Loucy (cell line): Measurements from ENCODE around the gene NAALADL2.

ENCODE experiments used
- H2AFZ ChIP-seq: fragments of 200-600 bp; sonication (generic); 2 replicates; pipeline ENCODE4 v1.6.0; 2016; ENCODE audit warnings: antibody characterized with exemption, mild to moderate bottlenecking, low read length, moderate library complexity
- H3F3A ChIP-seq: fragments of 200-600 bp; 2 replicates; pipeline ENCODE4 v1.6.0; 2016; ENCODE audit warnings: antibody characterized with exemption, low read depth, mild to moderate bottlenecking
- H3K27me3 ChIP-seq: fragments of 200-600 bp; sonication (generic); 2 replicates; pipeline ENCODE4 v1.6.1; 2014; ENCODE audit warnings: low read length, mild to moderate bottlenecking; ENCODE audit not compliant: insufficient read depth, poor library complexity, severe bottlenecking
- H3K36me3 ChIP-seq: fragments of 200-600 bp; sonication (generic); 2 replicates; pipeline ENCODE4 v1.6.1; 2016; ENCODE audit warnings: low read length; ENCODE audit not compliant: insufficient read depth
- H3K4me1 ChIP-seq: fragments of 200-600 bp; sonication (generic); 2 replicates; pipeline ENCODE4 v1.5.1; 2014; ENCODE audit warnings: low read length, mild to moderate bottlenecking; ENCODE audit not compliant: insufficient read depth, poor library complexity, severe bottlenecking
- H3K4me2 ChIP-seq: fragments of 200-600 bp; sonication (generic); 2 replicates; pipeline ENCODE4 v1.6.0; 2014; ENCODE audit warnings: antibody characterized with exemption, low read length, low read depth, mild to moderate bottlenecking; ENCODE audit not compliant: poor library complexity, severe bottlenecking
- H3K4me3 ChIP-seq: fragments of 200-600 bp; sonication (generic); 2 replicates; pipeline ENCODE4 v1.5.1; 2014; ENCODE audit warnings: low read length, mild to moderate bottlenecking, mixed read lengths; ENCODE audit not compliant: poor library complexity, severe bottlenecking
- H3K79me2 ChIP-seq: fragments of 200-600 bp; sonication (generic); 2 replicates; pipeline ENCODE4 v1.6.1; 2014; ENCODE audit warnings: low read length; ENCODE audit not compliant: insufficient read depth
- H3K9ac ChIP-seq: fragments of 200-600 bp; sonication (generic); 2 replicates; pipeline ENCODE4 v1.6.0; 2014; ENCODE audit warnings: mild to moderate bottlenecking, low read depth, low read length, moderate library complexity; ENCODE audit not compliant: poor library complexity, severe bottlenecking
- H3K9me2 ChIP-seq: fragments of 200-600 bp; sonication (generic); replicated peaks from 2 replicates; pipeline ENCODE4 v1.6.1; 2016; ENCODE audit warnings: low read depth, low read length, mixed read lengths
- H3K9me3 ChIP-seq: fragments of 200-600 bp; sonication (generic); 2 replicates; pipeline ENCODE4 v1.6.1; 2014; ENCODE audit warnings: mild to moderate bottlenecking, antibody characterized with exemption, low read length, low read depth; ENCODE audit not compliant: insufficient read depth
- H4K20me1 ChIP-seq: fragments of 200-600 bp; sonication (generic); 2 replicates; pipeline ENCODE4 v1.6.0; 2014; ENCODE audit warnings: antibody characterized with exemption, low read length, mild to moderate bottlenecking; ENCODE audit not compliant: insufficient read depth, poor library complexity, severe bottlenecking
- EZH2phosphoT487 ChIP-seq: fragments of 200-600 bp; IDR thresholded peaks from 2 replicates; pipeline ENCODE4 v1.6.1; 2018; ENCODE audit warnings: antibody characterized with exemption, mild to moderate bottlenecking, moderate library complexity, borderline replicate concordance
- TF ChIP-seq, protein P1 (sequence below): fragments of 200-600 bp; sonication (generic); conservative IDR thresholded peaks from 2 replicates; pipeline ENCODE4 v1.5.1; 2014; ENCODE audit warnings: mild to moderate bottlenecking, antibody characterized with exemption, low read length

The NAALADL2 gene

DNA sequence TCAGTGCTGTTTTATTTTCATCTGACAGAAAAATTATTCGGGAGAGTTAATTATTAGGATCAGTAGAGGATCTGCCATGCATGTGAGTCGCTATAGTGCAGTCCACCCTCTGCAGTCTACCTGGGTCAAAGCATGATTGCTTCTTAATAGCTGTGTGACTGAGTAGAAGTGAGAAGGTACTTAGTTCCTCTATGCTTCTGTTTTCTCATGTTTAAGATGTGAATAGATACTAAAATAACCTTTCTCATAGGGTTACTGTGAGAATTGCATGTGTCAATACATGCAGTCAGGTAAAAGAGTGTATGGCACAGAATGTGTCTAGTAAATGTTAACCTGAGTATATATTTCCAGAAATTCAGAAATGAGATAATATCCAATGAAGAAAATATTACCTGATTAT lies 435.7 kb downstream of the NAALADL2 start:
- no peaks in the 10 kb centered on the region for H3K9me2 ChIP-seq
- no peaks in the 10 kb centered on the region for H3K36me3 ChIP-seq
- no peaks in the 10 kb centered on the region for H3K79me2 ChIP-seq
- no peaks in the 10 kb centered on the region for H3K4me1 ChIP-seq
- H3F3A ChIP-seq, result no peaks in the 10 kb centered on the region
- H3K27me3 ChIP-seq, result no peaks in the 10 kb centered on the region
- no peak overlapping the region for H3K9ac ChIP-seq
- TF ChIP-seq EZH2phosphoT487, result no peak
- TF ChIP-seq, protein P1, sequence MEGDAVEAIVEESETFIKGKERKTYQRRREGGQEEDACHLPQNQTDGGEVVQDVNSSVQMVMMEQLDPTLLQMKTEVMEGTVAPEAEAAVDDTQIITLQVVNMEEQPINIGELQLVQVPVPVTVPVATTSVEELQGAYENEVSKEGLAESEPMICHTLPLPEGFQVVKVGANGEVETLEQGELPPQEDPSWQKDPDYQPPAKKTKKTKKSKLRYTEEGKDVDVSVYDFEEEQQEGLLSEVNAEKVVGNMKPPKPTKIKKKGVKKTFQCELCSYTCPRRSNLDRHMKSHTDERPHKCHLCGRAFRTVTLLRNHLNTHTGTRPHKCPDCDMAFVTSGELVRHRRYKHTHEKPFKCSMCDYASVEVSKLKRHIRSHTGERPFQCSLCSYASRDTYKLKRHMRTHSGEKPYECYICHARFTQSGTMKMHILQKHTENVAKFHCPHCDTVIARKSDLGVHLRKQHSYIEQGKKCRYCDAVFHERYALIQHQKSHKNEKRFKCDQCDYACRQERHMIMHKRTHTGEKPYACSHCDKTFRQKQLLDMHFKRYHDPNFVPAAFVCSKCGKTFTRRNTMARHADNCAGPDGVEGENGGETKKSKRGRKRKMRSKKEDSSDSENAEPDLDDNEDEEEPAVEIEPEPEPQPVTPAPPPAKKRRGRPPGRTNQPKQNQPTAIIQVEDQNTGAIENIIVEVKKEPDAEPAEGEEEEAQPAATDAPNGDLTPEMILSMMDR, result no peak
- H3K9me3 ChIP-seq, result no peaks in the 10 kb centered on the region
- H2AFZ ChIP-seq, result no peak overlapping the region
- H3K4me3 ChIP-seq, result no peak overlapping the region
- H3K4me2 ChIP-seq, result no peak overlapping the region
- H4K20me1 ChIP-seq, result no peaks in the 10 kb centered on the region

DNA sequence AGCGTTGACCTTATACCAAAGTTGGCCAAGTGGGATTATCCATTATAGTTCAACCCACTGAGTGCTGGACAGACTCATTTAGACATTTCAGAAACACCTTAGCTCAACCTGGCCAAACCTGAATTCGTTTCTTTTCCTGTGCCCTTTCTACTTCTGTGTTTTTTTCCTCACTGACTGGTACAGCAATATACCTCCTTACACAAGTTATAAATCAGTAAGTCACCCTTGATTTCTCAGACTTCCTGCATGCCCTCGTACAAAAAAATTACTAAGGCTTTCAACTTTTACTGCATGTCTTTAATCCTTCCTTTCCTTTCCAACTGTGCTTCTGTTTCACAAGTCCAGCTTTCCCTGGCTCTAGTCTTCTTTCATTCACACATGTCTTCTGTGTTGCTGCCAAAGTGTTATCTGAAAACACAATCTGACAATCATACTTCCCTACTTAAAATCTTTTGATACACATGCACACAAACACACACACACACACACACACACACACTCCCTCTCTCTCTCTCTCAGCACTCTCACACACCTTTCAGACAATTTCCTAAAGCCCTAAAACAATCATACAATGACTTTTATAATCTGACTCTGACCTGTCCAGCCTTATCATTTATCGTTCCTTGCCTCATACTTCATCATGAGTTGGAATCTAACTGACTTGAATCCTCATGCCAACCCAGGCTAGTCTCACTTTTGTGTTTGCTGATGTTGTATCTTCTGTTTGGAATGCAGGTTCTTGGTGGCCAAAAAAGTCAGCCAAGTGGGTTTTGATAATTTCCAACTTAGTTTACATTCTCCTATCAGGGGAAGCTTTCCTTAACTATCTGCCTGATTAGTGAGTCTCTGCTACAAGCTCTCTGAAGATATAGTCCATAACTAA lies 436.4 kb downstream of the NAALADL2 start:
- Histone ChIP-seq H3F3A (no peaks in the 10 kb centered on the region), H3K9ac (no peak overlapping the region), H3K27me3 (no peaks in the 10 kb centered on the region), H3K4me3 (no peak overlapping the region), H3K4me1 (no peaks in the 10 kb centered on the region), H2AFZ (no peak overlapping the region), H4K20me1 (no peaks in the 10 kb centered on the region), H3K4me2 (no peak overlapping the region), H3K79me2 (no peaks in the 10 kb centered on the region), H3K36me3 (no peaks in the 10 kb centered on the region), H3K9me2 (no peaks in the 10 kb centered on the region), H3K9me3 (no peaks in the 10 kb centered on the region)
- TF ChIP-seq, protein P1, result no peak
- TF ChIP-seq EZH2phosphoT487, result no peak

DNA sequence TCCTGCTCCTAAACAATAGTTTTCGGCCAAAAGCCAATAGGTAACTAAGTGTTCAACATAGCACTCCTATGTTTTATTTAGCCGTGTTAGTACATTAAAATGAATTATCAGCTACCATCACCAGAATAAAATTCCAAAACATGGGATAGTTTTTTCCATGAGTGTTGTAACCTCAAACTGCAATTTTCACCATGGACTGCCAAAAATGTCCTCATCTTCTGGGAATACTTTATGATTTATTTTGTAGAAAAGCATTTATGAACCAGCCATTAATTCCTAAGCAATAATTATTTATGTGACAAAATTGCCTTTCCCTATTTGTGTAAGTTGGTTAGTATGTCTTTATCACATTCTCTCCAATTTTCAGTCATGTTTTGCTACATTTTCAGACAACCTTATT lies 438.1 kb downstream of the NAALADL2 start:
- H3F3A ChIP-seq, result no peaks in the 10 kb centered on the region
- no peak overlapping the region for H3K4me2 ChIP-seq
- TF ChIP-seq, protein P1, result no peak
- no peak for TF ChIP-seq EZH2phosphoT487

More for the DNA sequence above, 438.1 kb downstream of the NAALADL2 start:
- Histone ChIP-seq H3K27me3 (no peaks in the 10 kb centered on the region), H4K20me1 (no peaks in the 10 kb centered on the region), H3K79me2 (no peaks in the 10 kb centered on the region), H3K9me2 (no peaks in the 10 kb centered on the region), H3K4me1 (no peaks in the 10 kb centered on the region), H3K36me3 (no peaks in the 10 kb centered on the region), H3K9me3 (no peaks in the 10 kb centered on the region), H3K9ac (no peak overlapping the region), H2AFZ (no peak overlapping the region), H3K4me3 (no peak overlapping the region)
